Measurements from ENCODE around the gene CAPN8.
"Not testable (repeated sequence)": the region's sequence is repeated elsewhere in the genome, so short reads cannot be mapped to it uniquely, and the experiment has no call there.

CAPN8 gene

GRCh38 chr1:223524930-223525451 lies 140.5 kb downstream of the CAPN8 start:
- Histone ChIP-seq H4K20me1 (ENCODE audit: insufficient read depth, low read length) (no peaks in the 10 kb centered on the region), H3K27me3 (ENCODE audit: insufficient read depth, low read length) (no peaks in the 10 kb centered on the region), H3K36me3 (ENCODE audit: insufficient read depth, low read length) (no peaks in the 10 kb centered on the region), H3K4me2 (ENCODE audit: low read length) (no peak overlapping the region), H3K79me2 (ENCODE audit: insufficient read depth, low read length) (no peaks in the 10 kb centered on the region), H3K9me2 (ENCODE audit: low read depth, low read length) (no peaks in the 10 kb centered on the region), H2AFZ (ENCODE audit: low read length) (no peak overlapping the region), H3K9me3 (ENCODE audit: low read length) (no peaks in the 10 kb centered on the region), H3K9ac (ENCODE audit: low read length) (no peak overlapping the region), H3K27ac (ENCODE audit: low read depth, low read length, poor library complexity, severe bottlenecking) (no peak overlapping the region), H3K4me1 (ENCODE audit: insufficient read depth, low read length, severe bottlenecking) (no peaks in the 10 kb centered on the region), H3K4me3 (ENCODE audit: low read depth, low read length, poor library complexity, severe bottlenecking) (no peak overlapping the region), H3F3A (ENCODE audit: insufficient read depth, low read length) (no peaks in the 10 kb centered on the region)
- no peak for TF ChIP-seq CTCF (IDR thresholded peaks at IDR 0.05; ENCODE audit: low read length)
- no peak for TF ChIP-seq EZH2 (IDR thresholded peaks at IDR 0.05; ENCODE audit: borderline replicate concordance, low read length)

DNA sequence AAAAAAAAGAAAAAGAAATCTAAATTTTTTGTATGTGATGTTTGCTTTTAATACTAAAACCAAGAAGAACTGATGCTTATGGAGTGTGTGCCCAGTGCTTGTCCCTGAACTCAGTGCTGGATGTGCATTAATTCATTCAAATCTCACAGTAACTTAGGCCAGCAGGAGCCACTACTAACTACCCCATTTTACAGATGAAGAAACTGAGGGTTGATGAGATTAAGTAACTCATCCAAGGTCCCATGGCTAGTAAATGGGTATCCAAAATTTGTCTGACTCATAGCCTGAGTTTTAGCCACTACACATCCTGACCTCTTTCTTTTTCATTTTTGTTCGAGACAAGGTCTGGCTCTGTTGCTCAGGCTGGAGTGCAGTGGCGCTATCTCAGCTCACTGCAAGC lies 144.4 kb downstream of the CAPN8 start:
- Histone ChIP-seq H3K4me2 (ENCODE audit: low read length) (no peak overlapping the region), H3K36me3 (ENCODE audit: insufficient read depth, low read length) (no peaks in the 10 kb centered on the region), H3K27ac (ENCODE audit: low read depth, low read length, poor library complexity, severe bottlenecking) (no peak overlapping the region), H3K9me3 (ENCODE audit: low read length) (no peaks in the 10 kb centered on the region), H2AFZ (ENCODE audit: low read length) (no peak overlapping the region), H3K9ac (ENCODE audit: low read length) (no peak overlapping the region), H3K4me3 (ENCODE audit: low read depth, low read length, poor library complexity, severe bottlenecking) (no peak overlapping the region), H3K4me1 (ENCODE audit: insufficient read depth, low read length, severe bottlenecking) (no peaks in the 10 kb centered on the region), H3K27me3 (ENCODE audit: insufficient read depth, low read length) (no peaks in the 10 kb centered on the region), H3K79me2 (ENCODE audit: insufficient read depth, low read length) (no peaks in the 10 kb centered on the region), H4K20me1 (ENCODE audit: insufficient read depth, low read length) (no peaks in the 10 kb centered on the region), H3F3A (ENCODE audit: insufficient read depth, low read length) (no peaks in the 10 kb centered on the region), H3K9me2 (ENCODE audit: low read depth, low read length) (no peaks in the 10 kb centered on the region)
- no peak for TF ChIP-seq CTCF (IDR thresholded peaks at IDR 0.05; ENCODE audit: low read length)
- no peak for TF ChIP-seq EZH2 (IDR thresholded peaks at IDR 0.05; ENCODE audit: borderline replicate concordance, low read length)

GRCh38 chr1:223520200-223520599 lies 145.3 kb downstream of the CAPN8 start:
- Histone ChIP-seq H3K36me3 (ENCODE audit: insufficient read depth, low read length) (no peaks in the 10 kb centered on the region), H3K9ac (ENCODE audit: low read length) (no peak overlapping the region), H4K20me1 (ENCODE audit: insufficient read depth, low read length) (no peaks in the 10 kb centered on the region), H3K9me2 (ENCODE audit: low read depth, low read length) (no peaks in the 10 kb centered on the region), H3K4me2 (ENCODE audit: low read length) (no peak overlapping the region), H2AFZ (ENCODE audit: low read length) (no peak overlapping the region), H3F3A (ENCODE audit: insufficient read depth, low read length) (no peaks in the 10 kb centered on the region), H3K79me2 (ENCODE audit: insufficient read depth, low read length) (no peaks in the 10 kb centered on the region), H3K4me1 (ENCODE audit: insufficient read depth, low read length, severe bottlenecking) (no peaks in the 10 kb centered on the region), H3K9me3 (ENCODE audit: low read length) (no peaks in the 10 kb centered on the region), H3K27ac (ENCODE audit: low read depth, low read length, poor library complexity, severe bottlenecking) (no peak overlapping the region), H3K4me3 (ENCODE audit: low read depth, low read length, poor library complexity, severe bottlenecking) (no peak overlapping the region), H3K27me3 (ENCODE audit: insufficient read depth, low read length) (no peaks in the 10 kb centered on the region)
- no peak for TF ChIP-seq EZH2 (IDR thresholded peaks at IDR 0.05; ENCODE audit: borderline replicate concordance, low read length)

GRCh38 chr1:223519116-223519515 lies 146.4 kb downstream of the CAPN8 start:
- no peaks in the 10 kb centered on the region for H4K20me1 ChIP-seq (ENCODE audit: insufficient read depth, low read length)
- no peak overlapping the region for H3K4me2 ChIP-seq (ENCODE audit: low read length)
- H3K27me3 ChIP-seq (ENCODE audit: insufficient read depth, low read length): no peaks in the 10 kb centered on the region
- no peak overlapping the region for H2AFZ ChIP-seq (ENCODE audit: low read length)
- H3K9me2 ChIP-seq (ENCODE audit: low read depth, low read length): no peaks in the 10 kb centered on the region
- H3K4me3 ChIP-seq (ENCODE audit: low read depth, low read length, poor library complexity, severe bottlenecking): no peak overlapping the region
- no peaks in the 10 kb centered on the region for H3K4me1 ChIP-seq (ENCODE audit: insufficient read depth, low read length, severe bottlenecking)
- no peak overlapping the region for H3K27ac ChIP-seq (ENCODE audit: low read depth, low read length, poor library complexity, severe bottlenecking)
- H3F3A ChIP-seq (ENCODE audit: insufficient read depth, low read length): no peaks in the 10 kb centered on the region
- H3K9me3 ChIP-seq (ENCODE audit: low read length): no peaks in the 10 kb centered on the region
- no peak for TF ChIP-seq CTCF (IDR thresholded peaks at IDR 0.05; ENCODE audit: low read length)
- TF ChIP-seq EZH2 (IDR thresholded peaks at IDR 0.05; ENCODE audit: borderline replicate concordance, low read length): no peak
- H3K79me2 ChIP-seq (ENCODE audit: insufficient read depth, low read length): no peaks in the 10 kb centered on the region
- no peaks in the 10 kb centered on the region for H3K36me3 ChIP-seq (ENCODE audit: insufficient read depth, low read length)
- H3K9ac ChIP-seq (ENCODE audit: low read length): no peak overlapping the region

DNA sequence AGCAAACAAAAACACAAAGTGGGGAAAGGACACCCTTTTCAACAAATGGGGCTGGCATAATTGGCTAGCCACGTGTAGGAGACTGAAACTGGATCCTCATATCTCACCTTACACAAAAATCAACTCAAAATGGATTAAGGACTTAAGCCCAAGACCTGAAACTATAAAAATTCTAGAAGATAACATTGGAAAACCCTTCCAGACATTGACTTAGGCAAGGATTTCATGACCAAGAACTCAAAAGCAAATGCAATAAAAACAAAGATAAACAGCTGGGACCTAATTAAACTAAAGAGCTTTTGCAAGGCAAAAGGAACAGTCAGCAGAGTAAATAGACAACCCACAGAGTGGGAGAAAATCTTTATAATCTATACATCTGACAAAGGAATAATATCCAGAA lies 146.9 kb downstream of the CAPN8 start:
- not testable (repeated sequence) for H2AFZ ChIP-seq (ENCODE audit: low read length); H3K9me3 ChIP-seq (ENCODE audit: low read length); H3K4me3 ChIP-seq (ENCODE audit: low read depth, low read length, poor library complexity, severe bottlenecking); H3K27me3 ChIP-seq (ENCODE audit: insufficient read depth, low read length); H3K9me2 ChIP-seq (ENCODE audit: low read depth, low read length); H3K36me3 ChIP-seq (ENCODE audit: insufficient read depth, low read length); H3K79me2 ChIP-seq (ENCODE audit: insufficient read depth, low read length); H3K4me2 ChIP-seq (ENCODE audit: low read length); H4K20me1 ChIP-seq (ENCODE audit: insufficient read depth, low read length); H3F3A ChIP-seq (ENCODE audit: insufficient read depth, low read length); H3K9ac ChIP-seq (ENCODE audit: low read length); H3K27ac ChIP-seq (ENCODE audit: low read depth, low read length, poor library complexity, severe bottlenecking); H3K4me1 ChIP-seq (ENCODE audit: insufficient read depth, low read length, severe bottlenecking)

All from OCI-LY1 (cell line).